Dedifferentiated amniotic fluid mesenchymal stem cell (primary cell): Measurements from ENCODE around the gene IGF2R.

ENCODE experiments used
- DNase-seq: peaks from one replicate; pipeline ENCODE4 v3.0.0-alpha.2; 2016; ENCODE audit errors: extremely low spot score

The IGF2R gene

GRCh38 chr6:159977255-159977903 is 8.5 kb downstream of the IGF2R start:
- DNase-seq = no peak

DNA sequence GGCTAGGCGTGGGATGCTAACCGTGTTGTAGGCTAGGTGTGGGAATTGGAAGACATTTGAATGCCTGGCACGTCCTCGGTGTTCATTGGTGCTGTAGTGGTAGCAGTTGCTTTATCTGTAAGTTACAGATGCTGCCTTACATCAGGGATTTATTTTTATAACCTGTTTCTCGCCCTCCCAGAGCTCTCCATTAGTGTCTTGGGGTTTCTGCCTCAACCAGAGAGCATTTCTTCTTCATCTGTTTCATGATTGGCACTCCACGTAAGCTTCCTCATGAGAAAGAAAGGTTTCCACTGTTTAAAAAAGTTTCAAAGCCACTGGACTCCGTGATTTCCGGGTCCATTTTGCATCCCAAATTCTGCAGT is 9.0 kb downstream of the IGF2R start:
- no peak for DNase-seq

GRCh38 chr6:159978291-159979135 is 9.6 kb downstream of the IGF2R start:
- DNase-seq = no peak

- DNase-seq = no peak
These were observed 10.4 kb downstream of the IGF2R start for GRCh38 chr6:159979136-159979874.

GRCh38 chr6:159980474-159980873 is 11.6 kb downstream of the IGF2R start:
- no peak for DNase-seq

DNA sequence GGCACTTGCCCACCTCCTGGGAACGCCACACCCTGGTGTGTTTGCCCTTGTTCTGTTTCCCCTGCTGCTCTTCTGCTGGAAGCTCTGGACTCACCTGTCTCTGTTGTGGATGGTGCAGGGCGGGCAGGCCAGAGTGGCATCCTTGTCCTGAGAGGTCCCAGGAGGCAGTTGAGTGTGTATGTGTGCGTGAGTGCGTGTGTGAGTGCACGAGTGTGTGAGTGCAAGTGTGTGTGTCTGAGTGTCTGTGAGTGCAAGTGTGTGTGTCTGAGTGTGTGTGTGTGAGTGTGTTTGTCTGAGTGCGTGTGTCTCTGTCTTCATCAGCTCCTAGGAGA is 12.2 kb downstream of the IGF2R start:
- no peak for DNase-seq

- no peak for DNase-seq
These were observed 12.7 kb downstream of the IGF2R start for GRCh38 chr6:159981403-159982245.

GRCh38 chr6:159982731-159983506 is 14.0 kb downstream of the IGF2R start:
- peak; percentile 23 for DNase-seq

DNA sequence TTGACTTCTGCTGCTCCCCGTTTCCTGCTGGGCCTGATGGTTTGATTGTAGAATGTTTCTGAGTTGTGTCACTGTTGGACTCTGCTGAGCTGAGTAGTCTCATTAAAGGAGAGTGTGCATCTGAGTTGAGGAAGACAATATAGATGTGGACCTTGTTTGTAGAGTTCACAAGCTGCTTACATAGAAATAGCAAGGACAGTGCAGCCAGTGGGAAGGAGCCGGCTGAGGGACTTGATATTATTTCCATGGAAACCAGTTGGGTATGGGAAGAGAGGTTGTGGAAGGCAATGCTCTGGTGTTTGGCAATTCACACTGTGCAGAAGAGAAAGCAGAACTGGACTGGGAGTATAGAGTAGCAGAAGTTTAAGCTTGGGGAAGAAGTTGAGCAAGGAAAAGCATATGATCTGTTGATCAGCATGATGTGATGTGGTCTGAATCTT is 14.8 kb downstream of the IGF2R start:
- no peak for DNase-seq

DNA sequence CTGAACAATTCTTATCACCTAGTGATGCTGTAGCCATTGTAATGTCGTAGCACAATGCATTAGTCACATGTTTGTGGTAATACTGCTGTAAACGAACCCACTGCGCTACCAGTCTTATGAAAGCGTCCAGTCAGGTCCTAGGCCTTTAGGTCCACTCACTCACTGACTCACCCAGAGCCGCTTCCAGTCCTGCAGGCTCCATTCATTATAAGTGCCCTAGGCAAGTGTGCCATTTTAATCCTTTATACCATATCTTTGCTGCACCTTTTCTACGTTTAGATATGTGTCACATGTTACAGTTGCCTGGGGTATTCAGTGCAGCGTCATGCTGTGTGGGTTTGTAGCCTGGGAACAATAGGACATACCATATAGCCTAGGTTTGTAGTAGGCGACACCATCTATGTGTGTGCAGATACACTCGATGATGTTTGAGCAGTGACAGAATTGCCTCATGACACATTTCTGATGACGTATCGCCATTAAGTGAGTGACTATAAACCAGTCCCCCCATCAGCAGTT is 15.4 kb downstream of the IGF2R start:
- DNase-seq = no peak

DNA sequence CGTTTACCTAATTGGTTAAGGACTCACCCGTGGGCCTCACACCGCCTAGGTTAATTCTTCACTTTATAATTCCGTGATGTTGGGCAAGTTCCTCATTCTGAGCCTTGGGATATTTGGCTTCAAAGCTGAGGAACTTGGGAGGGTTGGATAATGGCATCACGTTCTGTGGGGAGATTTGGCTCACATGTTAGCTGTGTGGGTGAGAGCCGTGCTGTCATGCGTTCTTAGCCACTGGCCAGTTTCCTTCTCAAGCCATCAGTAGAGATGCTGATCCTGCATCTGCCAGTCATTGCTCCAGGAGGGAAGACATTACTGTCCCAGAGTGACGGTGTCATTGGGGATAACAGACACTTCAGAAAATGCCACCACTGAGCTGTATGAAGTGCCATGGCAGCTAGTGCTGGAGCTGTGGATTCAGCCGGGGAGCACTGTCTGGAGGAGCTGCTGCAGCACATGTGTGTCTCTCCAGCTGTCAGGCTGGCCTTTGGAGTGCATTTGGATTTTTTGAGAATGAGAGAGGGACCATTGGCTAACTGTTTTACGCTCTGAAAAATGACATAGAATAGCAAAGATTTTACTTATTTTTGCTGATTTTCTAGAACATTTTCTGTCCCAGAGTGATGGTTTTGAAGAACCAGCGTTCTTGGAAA is 16.5 kb downstream of the IGF2R start:
- no peak for DNase-seq

- DNase-seq = no peak
These were observed 20.1 kb downstream of the IGF2R start for GRCh38 chr6:159988983-159989454.

GRCh38 chr6:159989492-159990480 is 20.9 kb downstream of the IGF2R start:
- no peak for DNase-seq

GRCh38 chr6:159992366-159992765 is 23.5 kb downstream of the IGF2R start:
- DNase-seq = no peak

GRCh38 chr6:159995405-159995804 is 26.5 kb downstream of the IGF2R start:
- DNase-seq = no peak

DNA sequence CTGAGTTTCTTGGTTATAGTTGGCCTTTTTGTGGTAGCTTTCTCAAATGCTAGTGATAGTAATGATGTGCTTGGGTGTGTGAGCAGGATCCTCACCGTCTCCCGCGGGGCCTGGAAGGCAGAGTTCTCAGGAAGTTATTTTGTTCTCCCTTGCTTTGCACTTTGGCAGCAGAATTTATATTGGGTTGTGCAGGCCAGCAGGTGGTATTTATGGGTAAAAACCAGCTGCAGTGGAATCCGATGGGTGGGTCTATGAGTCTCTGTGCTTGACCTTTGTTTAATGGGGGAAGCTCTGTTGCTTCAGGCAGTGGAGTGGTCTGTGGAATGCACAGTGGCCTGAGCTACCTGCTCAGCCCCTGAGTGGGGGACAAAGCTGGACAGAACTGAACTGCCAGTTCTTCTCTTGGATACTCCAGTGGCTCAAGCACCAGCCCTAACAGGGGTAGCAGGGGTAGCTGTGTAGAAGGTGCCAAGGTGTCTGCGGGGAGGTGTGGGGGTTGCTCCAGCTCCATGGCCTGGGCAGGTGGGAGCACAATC is 27.3 kb downstream of the IGF2R start:
- DNase-seq = no peak

DNA sequence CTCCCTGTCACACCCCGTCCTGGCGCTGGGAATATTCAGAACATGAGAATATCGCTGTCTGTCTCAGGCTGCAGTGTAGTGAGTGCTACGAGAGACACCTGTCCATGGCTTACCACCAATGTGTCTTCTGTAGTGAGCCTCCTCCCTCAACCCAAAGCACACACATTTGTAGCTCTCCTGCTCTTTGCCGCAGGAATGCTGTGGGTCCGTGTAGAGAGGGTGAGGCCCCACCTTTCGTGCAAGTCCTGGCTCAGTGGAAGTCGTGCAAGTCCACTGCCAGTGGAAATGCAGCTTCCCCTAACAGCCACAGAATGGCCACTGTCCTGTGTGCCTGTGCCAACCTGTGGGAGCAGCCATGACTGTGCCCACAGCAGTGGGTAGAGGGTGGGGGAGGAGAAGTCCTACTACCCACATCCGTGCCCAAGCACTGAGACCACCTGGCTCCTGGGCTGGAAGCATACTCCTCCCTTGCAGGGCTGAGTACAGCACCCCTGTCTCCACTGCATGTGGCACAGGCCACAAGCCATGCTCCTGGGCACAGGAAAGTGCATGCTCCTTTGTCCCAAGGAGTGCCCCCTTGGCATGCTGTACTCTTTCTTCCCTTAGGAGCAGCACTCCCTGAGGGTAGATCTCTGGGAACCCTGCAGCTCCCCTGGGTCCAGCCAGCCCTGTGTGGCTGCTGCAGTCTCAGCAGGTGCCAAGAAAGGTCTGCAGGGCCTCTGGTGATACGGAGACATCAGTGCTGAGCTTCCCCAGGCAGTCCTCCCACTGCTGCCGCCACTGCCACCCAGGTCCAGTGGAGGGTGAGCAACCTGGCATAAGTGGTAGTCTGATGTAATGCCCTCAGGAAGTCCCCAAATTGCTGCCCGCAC is 28.0 kb downstream of the IGF2R start:
- DNase-seq = no peak
